CD4-positive, alpha-beta T cell treated with Interleukin-12 subunit alpha and Interleukin-12 subunit beta, for 1 hour (primary cell): ENCODE results near the gene EOLA1.
A peak's percentile ranks its signal among the peaks of the same experiment; 100 is the strongest.

ENCODE experiments used
- DNase-seq: peaks from one replicate; pipeline ENCODE4 v3.0.0-alpha.2; 2020

Gene EOLA1

GRCh38 chrX:149540621-149541520, at the start of gene EOLA1:
Gene EOLA1 (plus strand): TSS chrX:149541012. CDS start chrX:149545631, 4,619 bp downstream.
- peak; percentile 90 for DNase-seq

- DNase-seq, result peak; percentile 2
These were observed 49.0 kb upstream of the EOLA1 start for GRCh38 chrX:149491812-149492211.

- peak; percentile 8 for DNase-seq
These were observed 46.9 kb upstream of the EOLA1 start for GRCh38 chrX:149493567-149494562.

GRCh38 chrX:149494844-149495565, 45.8 kb upstream of the EOLA1 start:
- no peak for DNase-seq

GRCh38 chrX:149495573-149496071, 45.2 kb upstream of the EOLA1 start:
- no peak for DNase-seq

GRCh38 chrX:149497054-149497453, 43.8 kb upstream of the EOLA1 start:
- peak; percentile 3 for DNase-seq

GRCh38 chrX:149497626-149498025, 43.2 kb upstream of the EOLA1 start:
- no peak for DNase-seq

- DNase-seq, result no peak
These were observed 42.0 kb upstream of the EOLA1 start for GRCh38 chrX:149498767-149499166.

GRCh38 chrX:149499766-149500165, 41.0 kb upstream of the EOLA1 start:
- DNase-seq, result no peak

GRCh38 chrX:149502923-149503322, 37.9 kb upstream of the EOLA1 start:
- DNase-seq, result peak; percentile 40

GRCh38 chrX:149503446-149503845, 37.4 kb upstream of the EOLA1 start:
- DNase-seq, result peak; percentile 81

GRCh38 chrX:149504226-149504914, 36.4 kb upstream of the EOLA1 start:
- DNase-seq, result peak; percentile 80

GRCh38 chrX:149504915-149505651, 35.7 kb upstream of the EOLA1 start, which contains the start of gene IDS:
Gene IDS (minus strand): TSS chrX:149505306. CDS start chrX:149505137, 169 bp downstream.
- DNase-seq, result peak; percentile 92

- no peak for DNase-seq
These were observed 35.1 kb upstream of the EOLA1 start for GRCh38 chrX:149505671-149506070.

- DNase-seq, result no peak
These were observed 34.5 kb upstream of the EOLA1 start for GRCh38 chrX:149506349-149506748.

- no peak for DNase-seq
These were observed 32.3 kb upstream of the EOLA1 start for GRCh38 chrX:149508467-149508866.

GRCh38 chrX:149510386-149510785, 30.4 kb upstream of the EOLA1 start:
- no peak for DNase-seq

- DNase-seq, result no peak
These were observed 29.7 kb upstream of the EOLA1 start for GRCh38 chrX:149511081-149511480.

- peak; percentile 74 for DNase-seq
These were observed 28.5 kb upstream of the EOLA1 start for GRCh38 chrX:149512225-149512885.

- DNase-seq, result no peak
These were observed 26.9 kb upstream of the EOLA1 start for GRCh38 chrX:149513825-149514428.
